DMS153 treated with DMSO at 0.1 percent for 48 hours (cell line): ENCODE data around the gene TRPC1.
A peak's percentile ranks its signal among the peaks of the same experiment; 100 is the strongest.
"Not testable (repeated sequence)": the region's sequence is repeated elsewhere in the genome, so short reads cannot be mapped to it uniquely, and the experiment has no call there.

Source experiments
- DNase-seq: peaks from one replicate; lab custom pipeline; 2025; ENCODE audit not compliant: unreplicated experiment; lab: John Stamatoyannopoulos, UW

Gene TRPC1

DNA sequence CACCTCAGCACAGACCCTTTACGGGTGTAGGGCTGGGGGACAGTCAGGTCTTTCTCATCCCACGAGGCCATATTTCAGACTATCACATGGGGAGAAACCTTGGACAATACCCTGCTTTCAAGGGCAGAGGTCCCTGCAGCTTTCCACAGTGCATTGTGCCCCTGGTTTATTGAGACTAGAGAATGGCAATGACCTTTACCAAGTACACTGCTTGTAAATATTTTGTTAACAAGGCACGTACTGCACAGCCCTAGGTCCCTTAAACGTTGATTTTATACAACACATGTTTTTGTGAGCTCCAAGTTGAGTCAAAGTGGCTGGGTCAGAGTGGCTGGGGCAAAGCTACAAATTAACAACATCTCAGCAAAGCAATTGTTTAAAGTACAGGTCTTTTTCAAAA, 28.8 kb downstream of the TRPC1 start:
- not testable (repeated sequence) for DNase-seq

- DNase-seq: no peak
These were observed 30.7 kb downstream of the TRPC1 start for GRCh38 chr3:142754494-142754893.

DNA sequence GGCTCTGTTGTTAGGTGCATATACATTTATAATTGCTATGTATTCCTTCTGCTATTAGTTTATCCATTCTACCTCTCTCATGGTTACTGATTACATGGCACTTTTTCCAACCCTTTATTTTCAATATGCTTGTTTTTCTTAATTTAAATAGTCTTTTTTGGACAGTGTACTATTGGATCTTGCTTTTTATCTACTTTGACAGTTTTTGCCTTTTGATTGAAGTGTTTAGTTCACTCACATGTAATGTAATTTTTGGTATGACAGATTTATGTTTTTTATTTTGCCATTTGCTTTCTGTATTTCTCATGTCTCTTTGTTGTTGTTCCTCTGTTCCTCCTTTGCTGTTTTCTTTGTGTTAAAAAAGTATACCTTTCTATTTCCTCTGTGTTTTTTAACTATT, 44.5 kb downstream of the TRPC1 start:
- DNase-seq: no peak

GRCh38 chr3:142777927-142778326, 54.1 kb downstream of the TRPC1 start:
- no peak for DNase-seq

- DNase-seq: no peak
These were observed 54.7 kb downstream of the TRPC1 start for GRCh38 chr3:142778541-142778940.

- DNase-seq: no peak
These were observed 55.8 kb downstream of the TRPC1 start for GRCh38 chr3:142779591-142779990.

GRCh38 chr3:142782616-142783015, 58.8 kb downstream of the TRPC1 start:
- no peak for DNase-seq

DNA sequence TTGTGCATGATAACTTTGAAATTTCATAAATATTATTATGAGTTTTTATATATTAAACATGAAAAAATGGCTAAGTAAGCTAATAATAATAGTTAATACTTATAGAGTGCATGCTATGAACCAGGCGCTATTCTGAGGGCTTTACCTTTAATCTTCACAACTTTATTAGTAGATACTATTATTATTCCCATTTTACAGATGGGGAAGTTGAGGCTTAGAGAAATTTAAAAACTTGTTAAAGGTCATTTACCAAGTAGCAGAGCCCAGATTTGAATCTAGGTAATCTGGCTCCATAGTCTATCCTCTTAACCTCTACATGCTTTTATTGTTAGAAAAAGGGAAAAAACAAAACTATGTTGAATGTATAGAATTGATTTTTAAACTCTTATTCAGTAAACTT, 60.4 kb downstream of the TRPC1 start:
- no peak for DNase-seq

GRCh38 chr3:142785996-142786395, 62.2 kb downstream of the TRPC1 start:
- no peak for DNase-seq

- DNase-seq: no peak
These were observed 63.9 kb downstream of the TRPC1 start for GRCh38 chr3:142787719-142788118.

DNA sequence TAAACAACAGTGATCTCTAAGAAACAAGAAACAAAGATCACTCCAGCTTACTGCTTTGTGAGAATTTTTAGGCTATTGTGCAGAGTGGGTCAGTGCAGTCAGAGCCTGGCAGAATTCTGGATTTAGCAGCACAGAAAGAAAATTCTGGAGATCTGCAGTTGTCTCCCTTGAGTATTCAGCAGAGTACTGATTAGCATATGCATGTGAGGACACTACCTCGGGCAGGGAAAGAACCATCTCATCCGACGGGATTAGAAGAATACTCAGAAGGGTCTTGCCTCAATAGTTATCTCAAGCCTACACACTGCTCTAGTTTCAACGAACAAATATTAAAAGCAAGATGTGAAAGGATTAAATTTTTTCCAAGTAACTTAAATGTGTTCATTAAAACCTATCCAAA, 70.7 kb downstream of the TRPC1 start:
- no peak for DNase-seq

GRCh38 chr3:142795332-142795731, 71.5 kb downstream of the TRPC1 start:
- DNase-seq: no peak

GRCh38 chr3:142796823-142797222, 73.0 kb downstream of the TRPC1 start:
- no peak for DNase-seq

GRCh38 chr3:142801746-142802145, 77.9 kb downstream of the TRPC1 start:
- no peak for DNase-seq

DNA sequence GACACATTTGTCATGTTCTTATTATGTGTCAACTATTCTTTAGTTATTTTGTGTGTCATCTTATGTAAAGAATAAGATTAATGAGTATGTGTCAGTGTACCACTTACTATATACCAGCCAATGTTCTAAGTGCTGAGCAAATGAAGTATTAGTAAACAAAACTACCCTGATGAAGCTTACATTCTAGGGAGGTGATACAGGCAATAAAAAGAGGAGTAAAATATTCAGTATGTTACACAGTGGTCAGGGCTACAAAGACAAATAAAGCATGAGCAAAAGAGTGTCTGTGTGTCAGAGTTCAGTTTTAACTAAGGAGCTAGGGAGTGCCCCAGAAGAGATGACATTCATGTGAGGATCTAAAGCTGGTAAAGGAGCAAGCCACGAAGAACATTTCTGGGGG, 79.1 kb downstream of the TRPC1 start:
- no peak for DNase-seq

DNA sequence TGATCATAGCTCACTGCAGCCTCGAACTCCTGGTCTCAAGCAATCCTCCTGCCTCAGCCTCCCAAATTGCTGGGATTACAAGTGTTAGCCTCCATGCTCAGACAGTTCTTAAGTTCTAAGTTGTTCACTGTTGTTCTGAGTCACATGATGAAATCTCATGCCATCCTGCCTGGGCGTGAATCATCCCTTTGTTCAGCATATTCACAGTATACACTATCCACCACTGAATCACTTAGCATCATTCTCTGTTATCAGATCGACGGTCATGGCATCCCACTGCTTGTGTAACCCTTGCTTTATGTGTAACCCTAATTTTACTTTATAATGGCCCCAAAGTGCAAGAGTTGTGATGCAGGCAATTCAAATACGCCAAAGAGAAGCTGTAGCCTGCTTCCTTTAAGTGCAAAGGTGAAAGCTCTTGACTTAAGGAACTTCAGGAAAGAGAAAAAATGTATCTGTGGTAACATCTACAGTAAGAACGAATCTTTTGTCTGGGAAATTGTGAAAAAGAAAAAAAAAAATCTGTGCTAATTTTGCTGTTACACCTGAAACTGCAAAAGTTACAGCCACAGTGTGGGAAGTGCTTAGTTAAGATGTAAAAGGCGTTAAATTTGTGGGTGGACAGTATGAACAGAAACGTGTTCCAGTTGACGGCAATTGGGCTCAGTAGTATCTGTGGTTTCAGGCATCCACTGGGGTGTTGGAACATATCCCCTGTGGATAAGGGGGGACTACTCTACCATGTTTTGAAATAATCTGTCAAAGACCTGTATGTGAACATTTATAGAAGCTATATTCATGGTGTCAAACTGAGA, 84.5 kb downstream of the TRPC1 start:
- no peak for DNase-seq

- no peak for DNase-seq
These were observed 85.4 kb downstream of the TRPC1 start for GRCh38 chr3:142809259-142809658.

GRCh38 chr3:142815803-142816202, 92.0 kb downstream of the TRPC1 start:
- DNase-seq: no peak

DNA sequence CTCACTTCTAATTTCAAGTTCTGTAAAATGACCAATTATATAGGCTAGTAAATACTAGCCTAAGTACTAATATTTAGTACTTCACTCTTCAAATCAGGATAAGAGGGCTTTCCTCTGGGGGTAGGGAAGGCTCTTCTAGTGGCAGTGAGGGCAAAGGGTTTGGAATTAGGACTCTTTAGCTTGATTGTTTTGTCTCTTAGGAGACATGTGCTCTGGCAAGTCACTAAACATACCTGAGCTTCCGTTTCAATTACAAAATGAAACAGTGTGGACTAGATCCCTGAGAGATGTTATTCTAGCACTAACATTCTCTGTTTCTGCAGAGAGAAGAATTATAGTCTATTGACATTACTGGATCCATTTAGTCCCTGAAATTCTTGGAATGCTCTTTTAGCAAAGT, 93.5 kb downstream of the TRPC1 start:
- no peak for DNase-seq

GRCh38 chr3:142817897-142818296, 94.1 kb downstream of the TRPC1 start:
- DNase-seq: no peak

GRCh38 chr3:142818651-142819050, 94.8 kb downstream of the TRPC1 start:
- DNase-seq: no peak

DNA sequence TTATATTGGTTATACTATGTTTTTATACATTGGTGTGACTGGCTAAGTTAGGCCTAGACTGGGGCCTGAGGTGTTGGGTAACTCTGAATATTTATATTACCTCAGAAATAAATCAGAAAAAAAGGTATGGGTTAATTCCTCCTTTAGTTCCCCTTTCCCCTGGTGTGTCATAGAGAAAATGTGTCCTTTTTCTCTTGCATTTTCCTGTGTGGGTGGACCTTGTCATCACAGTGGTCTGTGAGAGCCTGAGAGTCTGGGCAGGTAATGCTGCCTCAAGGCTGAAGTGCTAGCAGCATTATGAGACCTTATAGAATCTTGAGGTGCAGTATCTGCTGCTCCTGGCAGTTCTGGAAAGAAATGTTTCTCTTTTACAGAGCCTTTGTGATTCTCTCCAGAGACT, 95.3 kb downstream of the TRPC1 start:
- DNase-seq: no peak

- DNase-seq: peak; percentile 53
These were observed 105.0 kb downstream of the TRPC1 start for GRCh38 chr3:142828703-142829305.
